ENCODE data around the gene UBALD1.

UBALD1 gene

GRCh38 chr16:4656695-4657686, 42.3 kb upstream of the UBALD1 start (continued):
- no peak for TF ChIP-seq PATZ1 (CRISPR knock-in tag; IDR thresholded peaks at IDR 0.05; ENCODE audit: borderline replicate concordance)
- TF ChIP-seq OSR1 (CRISPR knock-in tag; IDR thresholded peaks at IDR 0.05), result no peak
- no peak for TF ChIP-seq CSRNP3 (CRISPR knock-in tag; IDR thresholded peaks at IDR 0.05)
- TF ChIP-seq PPARA (CRISPR knock-in tag; IDR thresholded peaks at IDR 0.05; ENCODE audit: borderline replicate concordance), result no peak
- TF ChIP-seq POU6F1 (CRISPR knock-in tag; IDR thresholded peaks at IDR 0.05; ENCODE audit: borderline replicate concordance, low read depth), result no peak
- no peak for TF ChIP-seq GLIS3 (CRISPR knock-in tag; IDR thresholded peaks at IDR 0.05)
- no peak for TF ChIP-seq ZFP3 (CRISPR knock-in tag; IDR thresholded peaks at IDR 0.05)
- TF ChIP-seq TCF4 (CRISPR knock-in tag; IDR thresholded peaks at IDR 0.05; ENCODE audit: borderline replicate concordance), result no peak

GRCh38 chr16:4656221-4656620, 41.5 kb upstream of the UBALD1 start:
- TF ChIP-seq RARB (CRISPR knock-in tag; IDR thresholded peaks at IDR 0.05), result no peak
- ATAC-seq, result no peak

- TF ChIP-seq TCF4 (CRISPR knock-in tag; IDR thresholded peaks at IDR 0.05; ENCODE audit: borderline replicate concordance), result no peak
- ATAC-seq, result no peak
Measured at GRCh38 chr16:4655801-4656200, 41.1 kb upstream of the UBALD1 start.

GRCh38 chr16:4654964-4655590, 40.4 kb upstream of the UBALD1 start:
- no peak for TF ChIP-seq CSRNP3 (CRISPR knock-in tag; IDR thresholded peaks at IDR 0.05)
- no peak for TF ChIP-seq ISL1 (CRISPR knock-in tag; IDR thresholded peaks at IDR 0.05)
- no peak for TF ChIP-seq ARNTL (CRISPR knock-in tag; IDR thresholded peaks at IDR 0.05; ENCODE audit: borderline replicate concordance, low read depth)
- no peak for TF ChIP-seq RARB (CRISPR knock-in tag; IDR thresholded peaks at IDR 0.05)
- TF ChIP-seq CSDC2 (CRISPR knock-in tag; IDR thresholded peaks at IDR 0.05), result no peak
- no peak for TF ChIP-seq TSHZ2 (CRISPR knock-in tag; IDR thresholded peaks at IDR 0.05)
- TF ChIP-seq PATZ1 (CRISPR knock-in tag; IDR thresholded peaks at IDR 0.05; ENCODE audit: borderline replicate concordance), result no peak
- TF ChIP-seq CREB5 (CRISPR knock-in tag; IDR thresholded peaks at IDR 0.05; ENCODE audit: low read depth), result no peak
- no peak for ATAC-seq
